OCI-LY7 (cell line): Measurements from ENCODE around the gene MAU2.

Source experiments
- CTCF ChIP-seq: fragments of 200-600 bp; sonication (generic); conservative IDR thresholded peaks from 2 replicates; pipeline ENCODE4 v1.5.1; 2014; ENCODE audit warnings: mild to moderate bottlenecking, antibody characterized with exemption, low read length, moderate library complexity, mixed read lengths
- EZH2phosphoT487 ChIP-seq: fragments of 200-600 bp; sonication (generic); IDR thresholded peaks from 2 replicates; pipeline ENCODE4 v1.6.1; 2018; ENCODE audit warnings: low read depth, borderline replicate concordance, mild to moderate bottlenecking, mixed run types, antibody characterized with exemption, low read length, moderate library complexity, mixed read lengths

- TF ChIP-seq CTCF: no peak
- no peak for TF ChIP-seq EZH2phosphoT487
These were observed 4.5 kb upstream of the MAU2 start for GRCh38 chr19:19316082-19316481.
